Measurements from ENCODE around the gene ARMC3.

- no peak for TF ChIP-seq CTCF (IDR thresholded peaks at IDR 0.05)
- TF ChIP-seq EP300 (IDR thresholded peaks at IDR 0.05), result no peak
- no peak for TF ChIP-seq POLR2A (IDR thresholded peaks at IDR 0.05; ENCODE audit: low read length)
Measured at GRCh38 chr10:22911067-22911466, 16.8 kb upstream of the ARMC3 start.
